Activated CD8-positive, alpha-beta T cell treated with anti-CD3 and anti-CD28 coated beads, Interleukin-2, amount 10 ng/mL, durations not matched to agents 7 days and 5 days (primary cell): ENCODE results near the gene WAC. TPM values are rescaled to one million over a fixed set of nuclear protein-coding genes. Genes with fewer than 3 reads are reported as not detected.
"Not testable (repeated sequence)": the region's sequence is repeated elsewhere in the genome, so short reads cannot be mapped to it uniquely, and the experiment has no call there.

ENCODE experiments used
- ATAC-seq: fragments of 150-1000 bp; cut with Tn5 transposase; one replicate; pipeline ENCODE4 v1.10.0; 2021; ENCODE audit warnings: moderate library complexity
- CTCF ChIA-PET: fragments of 350-600 bp; sonication (Branson Sonifier 250); formaldehyde crosslinking; loops from one replicate; lab custom pipeline; 2021; ENCODE audit warnings: antibody characterized with exemption; lab: Charles Lee
- POLR2A ChIA-PET: fragments of 350-600 bp; sonication (Branson Sonifier 250); formaldehyde crosslinking; loops from one replicate; lab custom pipeline; 2021; ENCODE audit warnings: antibody characterized with exemption; lab: Charles Lee
- DNase-seq: peaks from one replicate; pipeline ENCODE4 v3.0.0-alpha.2; 2020
- H3K27ac Mint-ChIP-seq: one replicate; pipeline ENCODE4 v1.8.0; 2021; ENCODE audit warnings: mild to moderate bottlenecking, mixed read lengths
- H3K27me3 Mint-ChIP-seq: one replicate; pipeline ENCODE4 v1.8.0; 2021; ENCODE audit warnings: low read depth, mixed read lengths
- H3K36me3 Mint-ChIP-seq: one replicate; pipeline ENCODE4 v1.8.0; 2021; ENCODE audit warnings: low read depth, mixed read lengths
- H3K4me1 Mint-ChIP-seq: one replicate; pipeline ENCODE4 v1.8.0; 2021; ENCODE audit warnings: low read depth, mixed read lengths
- H3K4me3 Mint-ChIP-seq: one replicate; pipeline ENCODE4 v1.8.0; 2021; ENCODE audit warnings: mild to moderate bottlenecking, mixed read lengths
- H3K9me3 Mint-ChIP-seq: one replicate; pipeline ENCODE4 v1.8.0; 2022; ENCODE audit warnings: mixed read lengths; ENCODE audit not compliant: insufficient read depth
- total RNA-seq, 2 experiments: library from RNA; stranded (reverse); gene quantifications; one replicate each; pipeline ENCODE4 v1.2.3, GENCODE V29; 2021

The WAC gene
- total RNA-seq, 2 experiments from 2014 or later, result 126 to 131 TPM

- ATAC-seq (no peak), DNase-seq (no peak)
- ChIA-PET CTCF (interaction anchor here (0.6 to 1.6 kb wide), 6 partner anchors 11 to 252 kb away, joined by 3 to 4 read pairs (median 3); no protein-coding TSS in a partner anchor), POLR2A (interaction anchor here (0.6 kb wide), 1 partner anchor 28 kb away, joined by 3 read pairs; no protein-coding TSS in a partner anchor)
- H3K4me3 Mint-ChIP-seq, result no peak overlapping the region
- H3K27ac Mint-ChIP-seq, result peak overlapping the region; percentile 16
- no peaks in the 10 kb centered on the region for H3K9me3 Mint-ChIP-seq
- no peaks in the 10 kb centered on the region for H3K27me3 Mint-ChIP-seq
- peaks cover 66% of the 10 kb centered on the region for H3K36me3 Mint-ChIP-seq
- peaks cover 32% of the 10 kb centered on the region for H3K4me1 Mint-ChIP-seq
Measured at GRCh38 chr10:28566458-28567015, 33.6 kb downstream of the WAC start.

- no peak for ATAC-seq
- peaks cover 54% of the 10 kb centered on the region for H3K36me3 Mint-ChIP-seq
- H3K4me3 Mint-ChIP-seq, result no peak overlapping the region
- DNase-seq, result no peak
- no peaks in the 10 kb centered on the region for H3K9me3 Mint-ChIP-seq
- H3K4me1 Mint-ChIP-seq, result peaks cover 31% of the 10 kb centered on the region
- ChIA-PET CTCF (no interaction called here), POLR2A (no interaction called here)
- peak overlapping the region; percentile 49 for H3K27ac Mint-ChIP-seq
- H3K27me3 Mint-ChIP-seq, result no peaks in the 10 kb centered on the region
Measured at GRCh38 chr10:28569506-28570159, 36.7 kb downstream of the WAC start.

DNA sequence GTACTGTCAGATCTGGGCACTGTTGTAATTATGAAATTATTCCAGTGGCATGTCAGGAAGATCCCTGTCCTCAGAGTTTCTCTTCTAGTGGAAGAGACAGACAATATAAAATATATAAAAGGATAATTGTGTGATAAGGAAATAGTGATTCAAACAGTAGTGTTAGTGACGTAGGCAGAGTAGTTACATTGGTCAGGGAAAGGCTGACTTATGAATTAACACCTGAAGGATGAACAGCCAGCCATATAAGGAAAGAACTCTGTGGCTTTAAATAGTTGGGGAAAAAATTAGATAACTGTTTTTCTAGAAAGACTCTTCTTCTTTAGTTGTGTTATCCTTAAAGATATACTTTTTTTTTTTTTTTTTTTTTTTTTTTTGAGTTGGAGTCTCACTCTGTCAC, 37.7 kb downstream of the WAC start:
- no peak for ATAC-seq
- Mint-ChIP-seq H3K9me3 (no peaks in the 10 kb centered on the region), H3K27ac (no peak overlapping the region), H3K4me1 (peaks cover 34% of the 10 kb centered on the region), H3K27me3 (no peaks in the 10 kb centered on the region), H3K36me3 (peaks cover 58% of the 10 kb centered on the region), H3K4me3 (no peak overlapping the region)
- CTCF ChIA-PET, result no interaction called here
- POLR2A ChIA-PET, result no interaction called here
- no peak for DNase-seq

DNA sequence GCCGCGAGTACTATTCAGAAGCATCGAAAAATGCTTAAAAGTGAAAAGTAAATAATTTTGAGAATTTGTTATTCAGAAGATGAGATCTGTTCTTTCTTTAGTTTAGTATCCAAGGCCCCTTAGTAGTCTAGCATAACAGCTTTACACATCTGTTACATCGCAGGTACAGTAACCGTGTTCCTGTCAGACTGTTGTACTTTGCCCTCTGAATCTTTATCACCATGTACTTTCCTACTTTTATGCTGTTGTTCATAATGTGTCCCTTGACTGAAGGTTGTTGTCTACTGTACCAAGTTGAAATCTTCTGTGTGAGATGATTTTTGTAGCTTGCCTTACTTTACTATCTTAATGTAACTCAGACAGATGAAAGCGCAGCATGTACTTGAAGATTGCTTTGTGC, 38.3 kb downstream of the WAC start:
- ChIA-PET CTCF (no interaction called here), POLR2A (no interaction called here)
- Mint-ChIP-seq H3K4me1 (peaks cover 34% of the 10 kb centered on the region), H3K36me3 (peaks cover 56% of the 10 kb centered on the region), H3K27ac (no peak overlapping the region), H3K9me3 (no peaks in the 10 kb centered on the region), H3K4me3 (no peak overlapping the region), H3K27me3 (no peaks in the 10 kb centered on the region)
- ATAC-seq (no peak), DNase-seq (no peak)

- H3K27ac Mint-ChIP-seq, H3K4me3 Mint-ChIP-seq, ATAC-seq, H3K9me3 Mint-ChIP-seq, DNase-seq, H3K27me3 Mint-ChIP-seq, POLR2A ChIA-PET: not testable (repeated sequence)
- Mint-ChIP-seq H3K36me3 (peaks cover 54% of the 10 kb centered on the region), H3K4me1 (peaks cover 41% of the 10 kb centered on the region)
- CTCF ChIA-PET, result interaction anchor here (1.7 kb wide), 1 partner anchor 9 kb away, joined by 4 read pairs; no protein-coding TSS in a partner anchor
Measured at GRCh38 chr10:28574214-28574613, 41.3 kb downstream of the WAC start.

DNA sequence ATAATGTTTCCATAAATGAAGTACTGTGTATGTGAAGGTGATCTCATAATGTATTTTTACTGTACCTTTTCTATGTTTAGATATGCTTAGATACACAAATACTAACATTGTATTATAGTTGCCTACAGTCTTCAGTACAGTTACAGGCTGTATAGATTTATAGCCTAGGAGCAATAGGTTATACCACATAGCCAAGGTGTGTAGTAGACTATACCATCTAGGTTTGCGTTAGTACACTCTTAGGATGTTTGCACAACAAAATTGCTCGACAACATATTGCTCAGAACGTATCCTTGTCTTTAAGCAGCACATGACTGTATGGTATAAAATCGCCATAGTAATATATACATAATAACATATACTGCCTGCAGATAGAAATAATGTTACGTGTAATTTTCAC, 42.9 kb downstream of the WAC start:
- POLR2A ChIA-PET, result no interaction called here
- CTCF ChIA-PET, result no interaction called here
- no peak for ATAC-seq
- Mint-ChIP-seq H3K4me1 (peaks cover 42% of the 10 kb centered on the region), H3K9me3 (no peaks in the 10 kb centered on the region), H3K27me3 (no peaks in the 10 kb centered on the region), H3K36me3 (peaks cover 54% of the 10 kb centered on the region), H3K4me3 (no peak overlapping the region), H3K27ac (no peak overlapping the region)
- DNase-seq, result no peak

DNA sequence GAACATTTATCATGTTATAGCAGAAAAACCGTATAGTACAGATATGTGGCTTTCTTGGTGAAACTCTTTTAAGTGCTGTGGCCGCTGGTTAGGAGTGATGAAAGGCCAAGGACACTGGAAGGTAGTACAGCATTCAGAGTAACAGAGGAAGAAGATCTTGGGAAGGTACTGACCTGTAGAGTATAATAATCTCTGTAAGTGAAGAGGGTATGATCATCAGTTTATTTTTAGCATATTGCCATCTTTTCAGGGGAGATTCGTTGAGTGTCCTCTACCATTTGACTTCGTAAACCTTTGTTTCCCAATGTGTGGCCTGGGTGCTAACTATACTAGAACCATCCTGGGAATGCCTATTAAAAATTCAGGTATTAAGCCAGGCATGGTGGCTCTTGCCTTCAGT, 44.6 kb downstream of the WAC start:
- ChIA-PET POLR2A (no interaction called here), CTCF (interaction anchor here (1.1 kb wide), 1 partner anchor 11 kb away, joined by 3 read pairs; no protein-coding TSS in a partner anchor)
- H3K4me3 Mint-ChIP-seq, result no peak overlapping the region
- H3K36me3 Mint-ChIP-seq, result peaks cover 62% of the 10 kb centered on the region
- H3K27me3 Mint-ChIP-seq, result no peaks in the 10 kb centered on the region
- peaks cover 51% of the 10 kb centered on the region for H3K4me1 Mint-ChIP-seq
- ATAC-seq (no peak), DNase-seq (no peak)
- H3K27ac Mint-ChIP-seq, result no peak overlapping the region
- H3K9me3 Mint-ChIP-seq, result no peaks in the 10 kb centered on the region

DNA sequence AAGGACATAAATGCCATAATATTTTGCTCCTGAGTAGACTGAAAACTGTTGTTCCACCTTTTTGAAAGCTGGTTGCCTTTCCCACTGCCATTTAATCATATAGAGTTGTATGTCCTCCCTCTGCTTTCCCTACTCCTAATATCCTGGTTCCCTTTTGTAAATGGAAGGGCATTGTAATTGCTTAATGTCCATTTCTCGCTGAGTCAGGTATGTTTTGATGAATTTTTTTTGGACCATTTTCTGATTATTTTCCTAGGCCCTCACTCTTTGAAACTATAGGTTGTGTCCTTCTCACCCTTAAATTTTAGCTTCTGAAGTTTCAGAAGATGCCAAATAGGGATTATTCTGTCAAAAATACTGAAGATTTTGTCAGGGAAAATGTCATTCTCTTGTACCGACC, 45.5 kb downstream of the WAC start:
- Mint-ChIP-seq H3K4me1 (peaks cover 46% of the 10 kb centered on the region), H3K27ac (peak overlapping the region; percentile 51)

GRCh38 chr10:28580825-28581224, 47.9 kb downstream of the WAC start:
- ChIA-PET CTCF (interaction anchor here (1.0 to 1.3 kb wide), 3 partner anchors 9 to 26 kb away, joined by 3 read pairs; no protein-coding TSS in a partner anchor), POLR2A (no interaction called here)
- Mint-ChIP-seq H3K9me3 (no peaks in the 10 kb centered on the region), H3K27me3 (no peaks in the 10 kb centered on the region), H3K36me3 (peaks cover 58% of the 10 kb centered on the region), H3K4me1 (peaks cover 37% of the 10 kb centered on the region), H3K4me3 (no peak overlapping the region), H3K27ac (no peak overlapping the region)
- no peak for DNase-seq
- ATAC-seq, result no peak

More for the DNA sequence above, 45.5 kb downstream of the WAC start:
- ATAC-seq (no peak), DNase-seq (no peak)
- CTCF ChIA-PET, result no interaction called here
- POLR2A ChIA-PET, result no interaction called here
- Mint-ChIP-seq H3K27me3 (no peaks in the 10 kb centered on the region), H3K4me3 (no peak overlapping the region), H3K9me3 (no peaks in the 10 kb centered on the region), H3K36me3 (peaks cover 59% of the 10 kb centered on the region)

DNA sequence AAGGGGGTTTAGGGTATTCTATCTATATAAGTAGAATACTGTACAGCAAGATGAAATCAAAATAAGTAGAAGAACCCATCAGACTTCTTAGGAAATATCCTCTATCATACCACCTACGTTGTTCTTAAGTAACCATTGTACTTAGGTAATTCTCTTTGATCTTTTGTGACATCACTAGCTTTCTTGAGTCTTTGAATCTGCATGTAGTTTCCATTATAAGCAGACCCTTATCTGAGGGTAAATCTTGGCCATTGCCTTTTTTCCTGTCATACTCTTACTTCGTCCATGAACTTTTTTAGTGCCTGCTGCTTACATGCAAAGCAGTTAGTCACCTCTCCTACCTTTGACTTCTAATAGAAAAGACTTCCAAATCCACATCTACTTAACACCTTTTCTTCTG, 49.0 kb downstream of the WAC start:
- no peak for DNase-seq
- ChIA-PET CTCF (interaction anchor here (1.1 kb wide), 1 partner anchor 8 kb away, joined by 3 read pairs; no protein-coding TSS in a partner anchor), POLR2A (no interaction called here)
- no peak overlapping the region for H3K4me3 Mint-ChIP-seq
- H3K9me3 Mint-ChIP-seq, result no peaks in the 10 kb centered on the region
- peak; percentile 49 for ATAC-seq
- H3K36me3 Mint-ChIP-seq, result peaks cover 63% of the 10 kb centered on the region
- H3K4me1 Mint-ChIP-seq, result peaks cover 37% of the 10 kb centered on the region
- H3K27ac Mint-ChIP-seq, result peak overlapping the region; percentile 1
- no peaks in the 10 kb centered on the region for H3K27me3 Mint-ChIP-seq

DNA sequence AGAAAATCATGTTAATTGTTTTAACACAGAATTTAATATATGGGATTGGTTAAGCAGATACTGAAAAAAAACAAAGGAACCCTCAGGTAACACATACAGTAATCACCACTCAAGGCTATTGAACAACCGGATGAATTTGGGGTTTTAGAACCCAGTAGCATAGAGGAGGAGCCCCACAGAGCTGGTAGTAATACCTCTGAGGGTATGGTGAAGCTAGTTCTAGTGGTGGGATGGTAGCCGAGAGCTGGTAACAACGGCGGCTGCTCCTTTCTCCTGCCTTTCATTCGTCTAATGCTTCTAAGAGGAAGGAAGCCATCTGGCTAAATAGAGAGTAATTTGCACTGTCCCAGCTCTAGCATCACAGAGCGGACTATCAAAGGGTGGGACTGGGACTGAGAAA, 52.2 kb downstream of the WAC start:
- CTCF ChIA-PET, result no interaction called here

DNA sequence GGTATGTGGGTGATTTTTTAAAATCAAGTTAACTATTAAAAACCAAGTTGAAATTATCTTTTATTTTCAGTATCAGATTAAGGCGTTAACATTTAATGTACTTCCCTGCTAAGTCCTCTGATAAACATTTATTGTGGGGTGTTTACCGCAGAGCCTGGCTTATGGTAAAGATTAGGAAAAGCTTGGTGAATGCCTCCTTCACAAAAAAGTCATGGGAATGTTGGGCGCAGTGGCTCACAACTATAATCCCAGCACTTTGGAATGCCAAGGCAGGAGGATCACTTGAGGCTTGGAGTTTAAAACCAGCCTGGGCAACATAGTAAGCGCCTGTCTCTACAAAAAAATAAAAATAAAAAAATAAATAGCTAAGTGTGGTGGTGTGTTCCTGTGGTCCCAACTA, 53.3 kb downstream of the WAC start:
- peaks cover 18% of the 10 kb centered on the region for H3K4me1 Mint-ChIP-seq
- H3K4me3 Mint-ChIP-seq, result no peak overlapping the region
- ChIA-PET POLR2A (no interaction called here), CTCF (no interaction called here)
- peaks cover 68% of the 10 kb centered on the region for H3K36me3 Mint-ChIP-seq
- no peak overlapping the region for H3K27ac Mint-ChIP-seq
- ATAC-seq, result no peak
- H3K27me3 Mint-ChIP-seq, result no peaks in the 10 kb centered on the region
- H3K9me3 Mint-ChIP-seq, result no peaks in the 10 kb centered on the region
- no peak for DNase-seq

More for the DNA sequence above, 52.2 kb downstream of the WAC start:
- DNase-seq (no peak), ATAC-seq (no peak)
- no peaks in the 10 kb centered on the region for H3K9me3 Mint-ChIP-seq
- POLR2A ChIA-PET, result no interaction called here
- H3K36me3 Mint-ChIP-seq, result peaks cover 64% of the 10 kb centered on the region
- H3K27me3 Mint-ChIP-seq, result no peaks in the 10 kb centered on the region
- H3K27ac Mint-ChIP-seq, result no peak overlapping the region
- no peak overlapping the region for H3K4me3 Mint-ChIP-seq
- peaks cover 24% of the 10 kb centered on the region for H3K4me1 Mint-ChIP-seq
